Sigmoid colon (tissue), 4 donors: ENCODE results near the gene TAMM41.

Experiments used
- CTCF ChIP-seq, 4 experiments: fragments of 450-650 bp in 3 of 4; fragments of 200-600 bp in 1 of 4; IDR thresholded peaks; one replicate each; pipeline ENCODE4 v1.5.1; 2016 to 2019; ENCODE audit warnings: antibody characterized with exemption in 4 of 4, mild to moderate bottlenecking in 3 of 4, moderate library complexity in 2 of 4
- EP300 ChIP-seq, 4 donors: sonication (generic); formaldehyde crosslinking; IDR thresholded peaks; one replicate each; pipeline ENCODE4 v1.6.1; 2017; ENCODE audit warnings: antibody characterized with exemption in 4 of 4
- POLR2A ChIP-seq, 2 donors: fragments of 450-650 bp; IDR thresholded peaks; one replicate each; pipeline ENCODE4 v1.6.1; 2016; ENCODE audit warnings: antibody characterized with exemption in 2 of 2, mild to moderate bottlenecking in 2 of 2, moderate library complexity in 2 of 2
- POLR2AphosphoS5 ChIP-seq, 4 donors: sonication (generic); formaldehyde crosslinking; IDR thresholded peaks; one replicate each; pipeline ENCODE4 v1.6.1; 2017; ENCODE audit warnings: antibody characterized with exemption in 4 of 4

- TF ChIP-seq CTCF (IDR thresholded peaks at IDR 0.05), result no peak
- TF ChIP-seq POLR2A (IDR thresholded peaks at IDR 0.05), result no peak
- no peak for TF ChIP-seq EP300 (IDR thresholded peaks at IDR 0.05)
- TF ChIP-seq POLR2AphosphoS5 (IDR thresholded peaks at IDR 0.05), result no peak
These were observed 13.4 kb downstream of the TAMM41 start for GRCh38 chr3:11832981-11833905.
